HG03064 (cell line): ENCODE measurements around the gene SDR42E1.
"Not testable (repeated sequence)": the region's sequence is repeated elsewhere in the genome, so short reads cannot be mapped to it uniquely, and the experiment has no call there.

ENCODE experiments used
- ATAC-seq: cut with Tn5 transposase; IDR thresholded peaks from one replicate; pipeline ENCODE4 v1.9.1; 2021; ENCODE audit warnings: low read depth; ENCODE audit not compliant: unreplicated experiment

SDR42E1 gene

GRCh38 chr16:82006036-82006435 lies 5.2 kb downstream of the SDR42E1 start:
- no peak for ATAC-seq

- ATAC-seq, result no peak
Measured at GRCh38 chr16:82005027-82005830, 6.0 kb downstream of the SDR42E1 start.

GRCh38 chr16:82004601-82005000 lies 6.7 kb downstream of the SDR42E1 start:
- no peak for ATAC-seq

- no peak for ATAC-seq
Measured at GRCh38 chr16:82002831-82003230, 8.4 kb downstream of the SDR42E1 start.

GRCh38 chr16:81997738-81998137 lies 13.5 kb downstream of the SDR42E1 start:
- ATAC-seq, result no peak

- ATAC-seq, result no peak
Measured at GRCh38 chr16:81996664-81997509, 14.4 kb downstream of the SDR42E1 start.

GRCh38 chr16:81995651-81996050 lies 15.6 kb downstream of the SDR42E1 start:
- ATAC-seq, result no peak

- no peak for ATAC-seq
Measured at GRCh38 chr16:81994485-81994884, 16.8 kb downstream of the SDR42E1 start.

- no peak for ATAC-seq
Measured at GRCh38 chr16:81992859-81993258, 18.4 kb downstream of the SDR42E1 start.

GRCh38 chr16:81987706-81988105 lies 23.6 kb downstream of the SDR42E1 start:
- ATAC-seq, result no peak

- ATAC-seq, result no peak
Measured at GRCh38 chr16:81987121-81987520, 24.1 kb downstream of the SDR42E1 start.

GRCh38 chr16:81977335-81977942 lies 33.8 kb downstream of the SDR42E1 start:
- ATAC-seq, result not testable (repeated sequence)

GRCh38 chr16:81975637-81976036 lies 35.6 kb downstream of the SDR42E1 start:
- no peak for ATAC-seq

GRCh38 chr16:81973737-81974136 lies 37.5 kb downstream of the SDR42E1 start:
- no peak for ATAC-seq

GRCh38 chr16:81971853-81972252 lies 39.4 kb downstream of the SDR42E1 start:
- ATAC-seq, result no peak

GRCh38 chr16:81967358-81967757 lies 43.9 kb downstream of the SDR42E1 start:
- no peak for ATAC-seq

- ATAC-seq, result no peak
Measured at GRCh38 chr16:81964808-81965207, 46.5 kb downstream of the SDR42E1 start.

- ATAC-seq, result no peak
Measured at GRCh38 chr16:81956213-81956948, 54.9 kb downstream of the SDR42E1 start.

- no peak for ATAC-seq
Measured at GRCh38 chr16:81951564-81951963, 59.7 kb downstream of the SDR42E1 start.

- no peak for ATAC-seq
Measured at GRCh38 chr16:81946206-81946605, 65.1 kb downstream of the SDR42E1 start.

GRCh38 chr16:81945665-81946064 lies 65.6 kb downstream of the SDR42E1 start:
- no peak for ATAC-seq
